Keratinocyte (primary cell): ENCODE data around the gene GRIP1. TPM values are rescaled to one million over a fixed set of nuclear protein-coding genes. Genes with fewer than 3 reads are reported as not detected.

Source experiments
- DNase-seq: peaks from one replicate; pipeline ENCODE4 v3.0.0-alpha.2; 2011; ENCODE audit warnings: low read depth, missing footprints, low spot score
- FAIRE-seq: peaks from 2 replicates; lab custom pipeline; 2011; peaks lifted over from hg19 to GRCh38; lab: Jason Lieb, UNC
- H2AFZ ChIP-seq: 2 replicates; pipeline ENCODE4 v1.6.0; 2012; ENCODE audit warnings: low read length, control low read depth, inconsistent platforms; ENCODE audit not compliant: control insufficient read depth
- H3K27ac ChIP-seq: 2 replicates; pipeline ENCODE4 v1.5.1; 2011; ENCODE audit warnings: low read length; ENCODE audit not compliant: control insufficient read depth, insufficient read depth
- H3K27me3 ChIP-seq: 3 replicates; pipeline ENCODE4 v1.6.0; 2011; ENCODE audit warnings: low read length; ENCODE audit not compliant: control insufficient read depth, insufficient read depth; ENCODE audit errors: extremely low read depth
- H3K36me3 ChIP-seq, 2 experiments: 2 replicates in 1 of 2; 3 replicates in 1 of 2; pipeline ENCODE4 v1.5.1; 2011; ENCODE audit warnings: low read length in 2 of 2, mild to moderate bottlenecking in 1 of 2; ENCODE audit not compliant: control insufficient read depth in 2 of 2, insufficient read depth in 2 of 2; ENCODE audit errors: extremely low read depth in 1 of 2
- H3K4me1 ChIP-seq: 3 replicates; pipeline ENCODE4 v1.5.1; 2011; ENCODE audit warnings: low read length; ENCODE audit not compliant: control insufficient read depth, insufficient read depth; ENCODE audit errors: extremely low read depth
- H3K4me2 ChIP-seq: 3 replicates; pipeline ENCODE4 v1.6.0; 2011; ENCODE audit warnings: low read depth, low read length; ENCODE audit not compliant: control insufficient read depth, insufficient read depth; ENCODE audit errors: extremely low read depth
- H3K4me3 ChIP-seq, 3 experiments: fragments of 200-600 bp in 1 of 3; sonication (generic) in 1 of 3; 2 replicates in 2 of 3; 3 replicates in 1 of 3; pipeline ENCODE4 v1.5.1; 2011 to 2016; ENCODE audit warnings: low read length in 3 of 3, mild to moderate bottlenecking in 3 of 3, control low read depth in 2 of 3, inconsistent platforms in 1 of 3, low read depth in 1 of 3, mixed read lengths in 1 of 3, mixed run types in 1 of 3, moderate library complexity in 1 of 3; ENCODE audit not compliant: control insufficient read depth in 2 of 3, insufficient read depth in 2 of 3; ENCODE audit errors: extremely low read depth in 1 of 3
- H3K79me2 ChIP-seq: 2 replicates; pipeline ENCODE4 v1.6.0; 2012; ENCODE audit warnings: low read length; ENCODE audit not compliant: control insufficient read depth, insufficient read depth
- H3K9ac ChIP-seq: 3 replicates; pipeline ENCODE4 v1.6.0; 2011; ENCODE audit warnings: low read length; ENCODE audit not compliant: control insufficient read depth, insufficient read depth; ENCODE audit errors: extremely low read depth
- H3K9me1 ChIP-seq: 3 replicates; pipeline ENCODE4 v1.6.0; 2011; ENCODE audit warnings: low read length; ENCODE audit not compliant: control insufficient read depth, insufficient read depth; ENCODE audit errors: extremely low read depth
- H3K9me3 ChIP-seq: 2 replicates; pipeline ENCODE4 v1.5.1; 2012; ENCODE audit warnings: low read depth, low read length; ENCODE audit not compliant: control insufficient read depth
- H4K20me1 ChIP-seq: 3 replicates; pipeline ENCODE4 v1.6.0; 2011; ENCODE audit warnings: low read length; ENCODE audit not compliant: control insufficient read depth, insufficient read depth; ENCODE audit errors: extremely low read depth
- EZH2 ChIP-seq: IDR thresholded peaks from one replicate; pipeline ENCODE4 v1.6.1; 2012; ENCODE audit warnings: inconsistent platforms, mild to moderate bottlenecking, low read length, moderate library complexity
- dilution Hi-C: fragments of 300-500 bp; cut with MboI; formaldehyde crosslinking; loops from one replicate; pipeline ENCODE4 v1.7.0; 2020; ENCODE audit warnings: low sequenced_read_pairs; ENCODE audit not compliant: extremely low pct_ligation_motif_present
- polyA plus RNA-seq, 5 experiments: library from polyadenylated mRNA; depleted of rRNA in 3 of 5; stranded (reverse) in 3 of 5; stranded (forward) in 1 of 5; unstranded in 1 of 5; fragments of >200 nt; gene quantifications; 1 replicate in 1 of 5; 2 replicates in 3 of 5; 3 replicates in 1 of 5; pipeline versions ENCODE4 v1.2.1 to v1.2.3, GENCODE V29; 2011 to 2012; ENCODE audit warnings: missing spikeins in 2 of 5, low read depth in 1 of 5, low replicate concordance in 1 of 5
- TF ChIP-seq, protein P1 (sequence below), 3 experiments: IDR thresholded peaks in 1 of 3; conservative IDR thresholded peaks in 1 of 3; optimal IDR thresholded peaks in 1 of 3; 2 replicates in 2 of 3; 3 replicates in 1 of 3; pipeline versions ENCODE3 to v1.5.1; 2011; ENCODE audit warnings: low read length in 3 of 3, mild to moderate bottlenecking in 3 of 3, moderate library complexity in 2 of 3, control low read depth in 1 of 3, inconsistent platforms in 1 of 3; ENCODE audit not compliant: insufficient read depth in 2 of 3; ENCODE audit errors: extremely low read depth in 1 of 3

The GRIP1 gene
- polyA plus RNA-seq, 1 donor (not counting 4 experiments of a cell fraction or from before 2014, with no cell fraction given) = 6.7 TPM

DNA sequence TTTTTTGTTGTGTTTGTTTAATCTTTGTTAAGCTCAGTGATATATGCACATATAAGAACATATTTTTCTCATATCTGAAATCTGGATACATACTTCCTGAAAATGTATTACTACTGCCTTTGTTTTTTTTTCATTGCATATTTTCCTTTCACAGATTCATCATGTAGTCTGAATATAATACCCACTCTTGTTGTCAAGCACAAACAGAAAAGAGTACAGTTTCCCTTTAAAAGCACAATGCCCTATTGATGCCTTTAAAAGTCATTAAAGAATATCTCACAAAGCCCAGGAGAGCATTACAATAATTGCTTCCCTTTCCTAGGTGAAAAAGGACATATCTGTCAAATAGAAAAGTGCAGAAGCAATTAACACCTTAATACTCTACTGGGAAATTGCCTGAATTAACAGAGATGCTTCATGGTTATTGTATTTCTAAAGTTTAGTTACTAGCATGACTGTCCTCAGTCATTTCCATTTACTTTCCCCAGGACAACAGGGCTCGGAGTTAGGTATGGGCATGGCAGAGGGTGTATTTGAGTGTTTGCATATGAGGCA lies 107.4 kb downstream of the GRIP1 start:
- Histone ChIP-seq H3K9ac (no peak overlapping the region), H3K79me2 (no peaks in the 10 kb centered on the region), H4K20me1 (no peaks in the 10 kb centered on the region), H3K4me3 (no peak overlapping the region), H3K27ac (no peak overlapping the region), H2AFZ (no peak overlapping the region), H3K27me3 (no peaks in the 10 kb centered on the region), H3K4me2 (no peak overlapping the region), H3K9me1 (no peaks in the 10 kb centered on the region), H3K36me3 (no peaks in the 10 kb centered on the region), H3K9me3 (no peaks in the 10 kb centered on the region), H3K4me1 (no peaks in the 10 kb centered on the region)
- dilution Hi-C loops = no loop called here
- DNase-seq (no peak), FAIRE-seq (no peak)
- TF ChIP-seq EZH2 = no peak
- TF ChIP-seq, protein P1, sequence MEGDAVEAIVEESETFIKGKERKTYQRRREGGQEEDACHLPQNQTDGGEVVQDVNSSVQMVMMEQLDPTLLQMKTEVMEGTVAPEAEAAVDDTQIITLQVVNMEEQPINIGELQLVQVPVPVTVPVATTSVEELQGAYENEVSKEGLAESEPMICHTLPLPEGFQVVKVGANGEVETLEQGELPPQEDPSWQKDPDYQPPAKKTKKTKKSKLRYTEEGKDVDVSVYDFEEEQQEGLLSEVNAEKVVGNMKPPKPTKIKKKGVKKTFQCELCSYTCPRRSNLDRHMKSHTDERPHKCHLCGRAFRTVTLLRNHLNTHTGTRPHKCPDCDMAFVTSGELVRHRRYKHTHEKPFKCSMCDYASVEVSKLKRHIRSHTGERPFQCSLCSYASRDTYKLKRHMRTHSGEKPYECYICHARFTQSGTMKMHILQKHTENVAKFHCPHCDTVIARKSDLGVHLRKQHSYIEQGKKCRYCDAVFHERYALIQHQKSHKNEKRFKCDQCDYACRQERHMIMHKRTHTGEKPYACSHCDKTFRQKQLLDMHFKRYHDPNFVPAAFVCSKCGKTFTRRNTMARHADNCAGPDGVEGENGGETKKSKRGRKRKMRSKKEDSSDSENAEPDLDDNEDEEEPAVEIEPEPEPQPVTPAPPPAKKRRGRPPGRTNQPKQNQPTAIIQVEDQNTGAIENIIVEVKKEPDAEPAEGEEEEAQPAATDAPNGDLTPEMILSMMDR (optimal IDR thresholded peaks at IDR 0.05 in 1 of 3, IDR thresholded peaks at IDR 0.05 in 1 of 3, conservative IDR thresholded peaks at IDR 0.05 in 1 of 3; ENCODE audit: extremely low read depth in 1 of 3, insufficient read depth in 2 of 3, low read length in 3 of 3) = no peak

DNA sequence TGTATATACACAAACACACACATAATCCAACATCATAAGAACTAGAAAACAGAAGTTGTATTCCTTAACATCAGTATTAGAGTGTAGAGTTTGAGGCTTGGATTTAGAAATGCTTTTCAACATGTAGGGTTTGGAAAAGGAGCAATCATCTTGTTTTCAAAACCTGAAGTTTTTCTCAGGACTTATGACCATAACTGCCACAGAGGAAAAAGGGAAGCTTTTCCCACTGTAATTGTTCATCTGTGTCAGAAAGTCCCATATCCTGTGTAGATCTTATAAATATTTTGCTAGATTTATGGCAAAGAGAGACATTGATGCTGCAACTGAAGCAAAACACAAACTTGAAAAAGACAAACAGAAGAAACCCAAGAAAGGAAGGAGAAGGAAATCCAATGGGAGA lies 115.7 kb downstream of the GRIP1 start:
- Histone ChIP-seq H2AFZ (no peak overlapping the region), H3K36me3 (no peaks in the 10 kb centered on the region), H3K4me3 (no peak overlapping the region), H3K4me1 (no peaks in the 10 kb centered on the region), H3K9me1 (no peaks in the 10 kb centered on the region), H4K20me1 (no peaks in the 10 kb centered on the region), H3K4me2 (no peak overlapping the region), H3K9me3 (no peaks in the 10 kb centered on the region), H3K79me2 (no peaks in the 10 kb centered on the region), H3K27ac (no peak overlapping the region), H3K27me3 (no peaks in the 10 kb centered on the region), H3K9ac (no peak overlapping the region)
- TF ChIP-seq EZH2 = no peak
- TF ChIP-seq, protein P1 (optimal IDR thresholded peaks at IDR 0.05 in 1 of 3, IDR thresholded peaks at IDR 0.05 in 1 of 3, conservative IDR thresholded peaks at IDR 0.05 in 1 of 3; ENCODE audit: extremely low read depth in 1 of 3, insufficient read depth in 2 of 3, low read length in 3 of 3) = no peak
- FAIRE-seq (no peak), DNase-seq (no peak)
- dilution Hi-C loops = no loop called here
